ENCODE measurements around the gene SYNJ2BP. TPM values are rescaled to one million over a fixed set of nuclear protein-coding genes. Genes with fewer than 3 reads are reported as not detected.
A peak's percentile ranks its signal among the peaks of the same experiment; 100 is the strongest.

The SYNJ2BP gene
- total and polyA plus RNA-seq, 2 of the 13 experiments (the other 11 are each of a cell fraction or from before 2014, with no cell fraction given): 18.1 to 28.6 TPM

DNA sequence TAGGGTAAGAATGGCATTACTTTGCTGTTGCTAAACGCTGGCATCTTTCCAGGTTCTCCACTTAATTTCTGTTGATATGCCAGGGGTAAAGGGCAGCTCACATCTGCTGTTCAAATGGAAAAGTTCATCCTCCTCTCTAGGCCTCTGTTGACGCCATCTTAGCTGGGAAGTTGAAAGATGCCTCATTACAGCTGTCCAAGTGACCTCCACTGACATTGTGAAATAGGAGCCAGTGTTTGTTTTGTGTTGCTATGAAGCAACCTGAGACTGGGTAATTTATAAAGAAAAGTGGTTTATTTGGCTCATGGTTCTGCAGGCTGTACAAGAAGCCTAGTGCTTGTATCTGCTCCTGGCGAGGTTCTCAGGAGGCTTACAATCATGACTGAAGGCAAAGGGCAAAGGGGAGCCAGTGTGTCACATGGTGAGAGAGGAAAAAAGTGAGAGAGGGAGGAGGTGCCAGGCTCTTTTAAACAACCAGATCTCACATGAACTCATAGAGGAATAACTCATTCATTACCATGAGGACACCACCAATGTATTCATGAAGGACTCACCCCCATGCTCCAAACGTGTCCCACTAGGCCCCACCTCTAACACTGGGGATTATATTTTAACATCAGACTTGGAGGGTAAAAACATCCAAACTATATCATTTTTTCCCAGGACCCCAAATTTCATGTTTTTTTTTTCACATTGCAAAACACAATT lies 31.9 kb upstream of the SYNJ2BP start (continued):
- TF ChIP-seq, protein P1, sequence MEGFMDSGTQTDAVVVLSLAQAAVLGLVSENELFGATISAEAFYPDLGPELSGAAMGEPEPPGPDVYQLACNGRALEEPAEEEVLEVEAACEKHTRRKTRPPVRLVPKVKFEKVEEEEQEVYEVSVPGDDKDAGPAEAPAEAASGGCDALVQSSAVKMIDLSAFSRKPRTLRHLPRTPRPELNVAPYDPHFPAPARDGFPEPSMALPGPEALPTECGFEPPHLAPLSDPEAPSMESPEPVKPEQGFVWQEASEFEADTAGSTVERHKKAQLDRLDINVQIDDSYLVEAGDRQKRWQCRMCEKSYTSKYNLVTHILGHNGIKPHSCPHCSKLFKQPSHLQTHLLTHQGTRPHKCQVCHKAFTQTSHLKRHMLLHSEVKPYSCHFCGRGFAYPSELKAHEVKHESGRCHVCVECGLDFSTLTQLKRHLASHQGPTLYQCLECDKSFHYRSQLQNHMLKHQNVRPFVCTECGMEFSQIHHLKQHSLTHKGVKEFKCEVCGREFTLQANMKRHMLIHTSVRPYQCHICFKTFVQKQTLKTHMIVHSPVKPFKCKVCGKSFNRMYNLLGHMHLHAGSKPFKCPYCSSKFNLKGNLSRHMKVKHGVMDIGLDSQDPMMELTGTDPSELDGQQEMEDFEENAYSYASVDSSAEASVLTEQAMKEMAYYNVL (CRISPR knock-in tag; IDR thresholded peaks at IDR 0.05; ENCODE audit: borderline replicate concordance): no peak; the same call in 1 of the 2 replicates
- no peak for TF ChIP-seq ARID2 (CRISPR knock-in tag; IDR thresholded peaks at IDR 0.05; ENCODE audit: borderline replicate concordance)
- TF ChIP-seq, protein P2, sequence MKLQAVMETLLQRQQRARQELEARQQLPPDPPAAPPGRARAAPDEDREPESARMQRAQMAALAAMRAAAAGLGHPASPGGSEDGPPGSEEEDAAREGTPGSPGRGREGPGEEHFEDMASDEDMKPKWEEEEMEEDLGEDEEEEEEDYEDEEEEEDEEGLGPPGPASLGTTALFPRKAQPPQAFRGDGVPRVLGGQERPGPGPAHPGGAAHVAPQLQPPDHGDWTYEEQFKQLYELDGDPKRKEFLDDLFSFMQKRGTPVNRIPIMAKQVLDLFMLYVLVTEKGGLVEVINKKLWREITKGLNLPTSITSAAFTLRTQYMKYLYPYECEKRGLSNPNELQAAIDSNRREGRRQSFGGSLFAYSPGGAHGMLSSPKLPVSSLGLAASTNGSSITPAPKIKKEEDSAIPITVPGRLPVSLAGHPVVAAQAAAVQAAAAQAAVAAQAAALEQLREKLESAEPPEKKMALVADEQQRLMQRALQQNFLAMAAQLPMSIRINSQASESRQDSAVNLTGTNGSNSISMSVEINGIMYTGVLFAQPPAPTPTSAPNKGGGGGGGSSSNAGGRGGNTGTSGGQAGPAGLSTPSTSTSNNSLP (IDR thresholded peaks at IDR 0.05; ENCODE audit: low read depth, low read length): peak; percentile 63
- TF ChIP-seq, protein P3, sequence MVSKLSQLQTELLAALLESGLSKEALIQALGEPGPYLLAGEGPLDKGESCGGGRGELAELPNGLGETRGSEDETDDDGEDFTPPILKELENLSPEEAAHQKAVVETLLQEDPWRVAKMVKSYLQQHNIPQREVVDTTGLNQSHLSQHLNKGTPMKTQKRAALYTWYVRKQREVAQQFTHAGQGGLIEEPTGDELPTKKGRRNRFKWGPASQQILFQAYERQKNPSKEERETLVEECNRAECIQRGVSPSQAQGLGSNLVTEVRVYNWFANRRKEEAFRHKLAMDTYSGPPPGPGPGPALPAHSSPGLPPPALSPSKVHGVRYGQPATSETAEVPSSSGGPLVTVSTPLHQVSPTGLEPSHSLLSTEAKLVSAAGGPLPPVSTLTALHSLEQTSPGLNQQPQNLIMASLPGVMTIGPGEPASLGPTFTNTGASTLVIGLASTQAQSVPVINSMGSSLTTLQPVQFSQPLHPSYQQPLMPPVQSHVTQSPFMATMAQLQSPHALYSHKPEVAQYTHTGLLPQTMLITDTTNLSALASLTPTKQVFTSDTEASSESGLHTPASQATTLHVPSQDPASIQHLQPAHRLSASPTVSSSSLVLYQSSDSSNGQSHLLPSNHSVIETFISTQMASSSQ (IDR thresholded peaks at IDR 0.05; ENCODE audit: low read depth): no peak
- TF ChIP-seq, protein P3 (CRISPR knock-in tag; IDR thresholded peaks at IDR 0.05; ENCODE audit: borderline replicate concordance): peak; percentile 38; the same call in 1 of the 2 replicates
- peak; percentile 90; the same call in 1 of the 2 replicates for TF ChIP-seq SIX1 (CRISPR knock-in tag; IDR thresholded peaks at IDR 0.05; ENCODE audit: borderline replicate concordance)
- TF ChIP-seq TBX3 (IDR thresholded peaks at IDR 0.05; ENCODE audit: borderline replicate concordance): no peak
- TF ChIP-seq ZNF547 (CRISPR knock-in tag; IDR thresholded peaks at IDR 0.05): no peak
- TF ChIP-seq ZNF20 (CRISPR knock-in tag; IDR thresholded peaks at IDR 0.05): no peak
- TF ChIP-seq GZF1 (CRISPR knock-in tag; IDR thresholded peaks at IDR 0.05): no peak
- TF ChIP-seq, protein P4, sequence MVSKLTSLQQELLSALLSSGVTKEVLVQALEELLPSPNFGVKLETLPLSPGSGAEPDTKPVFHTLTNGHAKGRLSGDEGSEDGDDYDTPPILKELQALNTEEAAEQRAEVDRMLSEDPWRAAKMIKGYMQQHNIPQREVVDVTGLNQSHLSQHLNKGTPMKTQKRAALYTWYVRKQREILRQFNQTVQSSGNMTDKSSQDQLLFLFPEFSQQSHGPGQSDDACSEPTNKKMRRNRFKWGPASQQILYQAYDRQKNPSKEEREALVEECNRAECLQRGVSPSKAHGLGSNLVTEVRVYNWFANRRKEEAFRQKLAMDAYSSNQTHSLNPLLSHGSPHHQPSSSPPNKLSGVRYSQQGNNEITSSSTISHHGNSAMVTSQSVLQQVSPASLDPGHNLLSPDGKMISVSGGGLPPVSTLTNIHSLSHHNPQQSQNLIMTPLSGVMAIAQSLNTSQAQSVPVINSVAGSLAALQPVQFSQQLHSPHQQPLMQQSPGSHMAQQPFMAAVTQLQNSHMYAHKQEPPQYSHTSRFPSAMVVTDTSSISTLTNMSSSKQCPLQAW (CRISPR knock-in tag; IDR thresholded peaks at IDR 0.05): peak; percentile 36; the same call in 1 of the 2 replicates
- no peak for TF ChIP-seq ZNF317 (CRISPR knock-in tag; IDR thresholded peaks at IDR 0.05)
- TF ChIP-seq ZNF354B (CRISPR knock-in tag; IDR thresholded peaks at IDR 0.05): no peak
- TF ChIP-seq, protein P5, sequence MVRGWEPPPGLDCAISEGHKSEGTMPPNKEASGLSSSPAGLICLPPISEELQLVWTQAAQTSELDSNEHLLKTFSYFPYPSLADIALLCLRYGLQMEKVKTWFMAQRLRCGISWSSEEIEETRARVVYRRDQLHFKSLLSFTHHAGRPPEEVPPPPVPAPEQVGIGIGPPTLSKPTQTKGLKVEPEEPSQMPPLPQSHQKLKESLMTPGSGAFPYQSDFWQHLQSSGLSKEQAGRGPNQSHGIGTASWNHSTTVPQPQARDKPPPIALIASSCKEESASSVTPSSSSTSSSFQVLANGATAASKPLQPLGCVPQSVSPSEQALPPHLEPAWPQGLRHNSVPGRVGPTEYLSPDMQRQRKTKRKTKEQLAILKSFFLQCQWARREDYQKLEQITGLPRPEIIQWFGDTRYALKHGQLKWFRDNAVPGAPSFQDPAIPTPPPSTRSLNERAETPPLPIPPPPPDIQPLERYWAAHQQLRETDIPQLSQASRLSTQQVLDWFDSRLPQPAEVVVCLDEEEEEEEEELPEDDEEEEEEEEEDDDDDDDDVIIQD (CRISPR knock-in tag; IDR thresholded peaks at IDR 0.05; ENCODE audit: low read depth): 0 out of 2 replicates have a peak, but pooled peaks have one; percentile 55
- peak; percentile 97 for TF ChIP-seq ZNF644 (CRISPR knock-in tag; IDR thresholded peaks at IDR 0.05; ENCODE audit: low read depth)
- peak; percentile 59 to 82; a peak in 3 of 4 replicates for TF ChIP-seq EP300 (IDR thresholded peaks at IDR 0.05; ENCODE audit: low read depth in 2 of 2, low read length in 2 of 2)
- TF ChIP-seq EP300 (CRISPR knock-in tag; IDR thresholded peaks at IDR 0.05; ENCODE audit: borderline replicate concordance): peak; percentile 25; the same call in 1 of the 2 replicates
- TF ChIP-seq BORCS8-MEF2B (CRISPR knock-in tag; IDR thresholded peaks at IDR 0.05): no peak

All from HepG2 (cell line).